Measurements from ENCODE around the gene BDNF.

Gene BDNF

DNA sequence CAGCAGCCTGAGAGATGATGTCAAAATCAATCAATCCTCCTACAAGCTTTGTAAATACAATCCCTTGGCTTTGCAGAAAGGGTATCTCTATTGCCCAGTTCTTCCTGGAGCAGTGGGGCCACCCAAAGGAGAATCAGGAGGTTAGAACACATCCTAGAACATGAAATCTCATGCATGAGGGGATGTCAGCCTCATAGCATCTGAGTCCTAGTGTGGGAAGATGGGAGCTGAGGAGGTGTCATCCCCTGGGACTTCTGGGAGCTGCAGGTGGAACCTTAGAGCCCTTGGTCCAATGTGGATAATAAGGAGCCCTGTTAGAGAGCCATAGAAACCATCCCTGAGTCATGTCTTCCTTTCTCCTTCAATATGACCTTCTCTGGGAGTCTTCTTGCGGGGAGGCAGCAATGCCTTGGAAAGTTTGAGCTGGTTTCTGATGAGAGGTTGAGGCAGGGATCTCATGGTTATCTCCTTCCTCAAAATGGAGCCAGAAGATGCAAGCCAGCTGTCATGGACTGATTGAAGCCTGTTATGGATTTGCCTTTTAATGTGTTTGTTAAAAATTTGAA, 74.8 kb downstream of the BDNF start:
- DNase-seq = no peak

DNA sequence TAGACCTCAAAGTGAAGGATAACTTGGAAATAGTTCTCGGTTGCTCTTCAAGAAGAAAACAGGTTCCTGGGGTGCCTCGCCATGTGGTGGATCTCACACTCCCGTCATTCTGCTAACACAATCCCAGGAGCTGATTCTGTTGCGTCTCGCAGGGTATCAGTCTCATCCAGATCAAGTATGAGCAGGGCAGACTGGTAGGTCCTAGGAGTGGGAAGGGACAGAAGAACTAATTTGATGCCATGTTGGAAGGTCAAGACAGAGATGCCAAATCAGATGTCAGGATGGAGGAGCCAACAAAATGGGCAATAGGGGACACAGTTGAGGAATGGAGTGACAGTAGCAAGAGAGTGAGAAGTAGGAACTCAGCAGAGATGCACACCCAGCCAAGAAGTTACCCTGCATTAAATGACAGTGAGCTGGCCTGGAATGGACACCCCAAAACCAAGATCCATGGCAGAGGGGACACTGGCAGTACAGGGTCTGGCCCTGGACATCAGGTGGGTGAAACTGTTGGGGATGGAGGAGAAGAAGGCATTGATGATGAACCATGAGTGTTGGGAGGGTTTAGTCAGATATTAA, 76.2 kb downstream of the BDNF start:
- DNase-seq = no peak

DNA sequence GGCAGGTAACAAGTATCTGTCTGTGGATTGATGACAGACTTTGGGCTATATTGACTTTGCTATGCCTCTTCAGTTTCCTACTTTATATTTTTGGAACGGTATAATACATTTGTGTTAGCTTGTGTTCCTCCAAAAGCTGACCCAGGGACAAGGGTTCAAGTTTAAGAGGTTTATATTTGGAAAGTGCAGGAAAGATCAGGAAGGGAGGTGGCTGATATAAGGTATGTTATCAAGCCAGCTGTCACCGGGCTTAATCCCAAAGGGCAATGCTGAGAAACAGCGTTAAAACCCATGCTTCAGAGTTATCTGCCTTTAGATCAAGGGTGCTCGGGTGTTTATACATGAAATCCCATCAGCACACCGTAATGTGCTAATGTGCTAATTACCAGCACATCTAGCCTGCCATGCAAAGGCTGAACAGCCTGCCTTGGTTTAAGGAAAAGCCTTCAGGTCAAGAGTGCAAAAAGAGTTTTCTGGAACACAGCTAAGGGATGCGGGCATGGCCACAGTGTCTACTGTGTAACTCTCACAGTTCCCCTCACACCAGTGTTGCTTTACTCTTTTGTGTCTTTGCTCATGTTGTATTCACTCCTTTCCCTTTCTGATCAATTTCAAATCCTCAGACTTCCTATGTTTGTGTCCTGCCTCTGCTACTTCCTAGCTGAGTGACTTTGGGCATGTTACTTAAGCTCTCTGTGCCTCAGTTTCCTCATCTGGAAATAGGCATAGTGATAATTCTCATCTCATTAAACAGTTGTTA, 77.5 kb downstream of the BDNF start:
- DNase-seq = no peak

DNA sequence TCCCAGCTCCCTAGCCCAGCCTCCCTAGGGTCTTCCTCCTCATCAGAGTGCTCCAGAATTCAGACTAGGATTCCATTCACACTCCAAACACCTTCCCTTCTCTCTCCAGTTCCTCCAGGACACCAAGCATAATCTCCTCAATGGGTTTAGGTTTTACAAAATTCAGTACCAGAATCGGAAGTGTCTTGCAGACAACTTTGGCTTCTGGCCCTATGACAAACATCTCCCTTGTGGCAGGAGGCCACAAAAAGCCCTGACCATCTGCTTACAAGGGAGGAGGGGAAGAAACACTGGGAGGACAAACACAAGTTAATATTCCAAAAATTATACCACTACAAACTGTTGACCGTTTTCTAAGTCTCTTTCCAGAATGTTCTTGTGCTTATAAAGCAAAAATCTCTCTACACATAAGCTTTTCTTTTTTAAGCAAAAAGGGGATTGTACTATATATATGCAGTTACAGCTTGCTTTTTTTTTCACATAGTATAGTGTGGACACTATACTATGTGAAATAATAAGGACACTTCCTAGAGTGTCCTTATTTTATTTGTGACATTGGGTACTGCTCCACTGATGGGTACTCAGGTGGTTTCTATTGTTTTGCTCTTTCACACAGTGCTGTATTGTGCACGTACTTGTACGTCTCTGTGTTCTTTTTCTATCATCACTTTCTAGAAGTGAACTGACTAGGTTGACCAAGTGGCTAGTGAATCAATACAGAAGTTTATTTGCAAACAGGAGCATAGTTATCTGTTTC, 78.7 kb downstream of the BDNF start:
- DNase-seq = no peak

DNA sequence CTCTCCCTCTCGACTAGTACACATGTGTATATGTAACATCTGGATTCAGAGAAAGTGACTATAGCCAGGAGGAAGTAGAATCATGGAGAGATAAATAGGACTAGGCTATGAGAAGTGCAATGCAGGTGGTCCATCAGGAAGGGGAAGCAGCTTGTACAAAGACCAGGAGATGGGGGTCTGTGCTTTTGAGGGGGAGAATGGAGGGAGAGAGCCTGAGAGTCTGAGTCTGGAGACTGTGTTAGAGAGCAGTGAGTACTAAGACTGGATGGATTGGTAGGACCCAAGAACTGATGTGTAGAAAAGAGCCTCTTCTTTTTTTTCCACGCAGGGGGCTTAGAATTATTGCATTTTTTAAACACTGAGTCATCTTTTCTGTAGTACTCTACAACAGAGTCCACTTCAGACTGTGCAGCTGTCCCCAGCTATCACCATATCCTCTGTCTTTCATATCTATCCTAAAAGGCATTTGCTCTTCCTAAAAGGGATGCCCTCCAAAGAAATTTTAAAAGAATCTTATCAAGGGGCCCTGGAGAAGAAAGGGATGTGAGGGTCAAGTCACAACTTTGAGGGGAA, 80.4 kb downstream of the BDNF start:
- no peak for DNase-seq

DNA sequence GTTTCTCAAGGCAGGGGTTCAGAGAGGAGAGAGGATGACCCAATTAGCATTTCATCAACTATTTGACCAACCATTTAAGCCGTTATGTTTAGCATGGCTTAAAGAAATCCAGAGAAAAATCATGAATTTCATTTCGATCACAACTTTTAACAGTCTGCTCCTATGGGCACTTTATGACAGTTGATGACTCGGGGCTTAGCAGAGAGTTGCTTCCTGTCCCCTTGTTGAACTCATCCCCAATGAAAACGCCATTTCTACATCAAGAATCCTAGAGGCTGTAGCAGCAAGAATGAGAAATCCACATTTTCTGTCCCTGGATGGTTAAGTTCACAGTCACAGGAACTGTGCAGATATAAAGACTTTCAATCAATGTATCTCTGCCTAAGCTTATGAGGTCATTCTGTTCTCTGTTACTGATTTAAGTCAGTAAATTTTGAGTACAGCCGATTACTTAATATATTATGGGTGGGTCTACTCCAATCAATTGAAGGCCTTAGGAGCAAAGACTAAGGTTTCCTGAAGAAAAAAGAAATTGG, 81.1 kb downstream of the BDNF start:
- DNase-seq = no peak

DNA sequence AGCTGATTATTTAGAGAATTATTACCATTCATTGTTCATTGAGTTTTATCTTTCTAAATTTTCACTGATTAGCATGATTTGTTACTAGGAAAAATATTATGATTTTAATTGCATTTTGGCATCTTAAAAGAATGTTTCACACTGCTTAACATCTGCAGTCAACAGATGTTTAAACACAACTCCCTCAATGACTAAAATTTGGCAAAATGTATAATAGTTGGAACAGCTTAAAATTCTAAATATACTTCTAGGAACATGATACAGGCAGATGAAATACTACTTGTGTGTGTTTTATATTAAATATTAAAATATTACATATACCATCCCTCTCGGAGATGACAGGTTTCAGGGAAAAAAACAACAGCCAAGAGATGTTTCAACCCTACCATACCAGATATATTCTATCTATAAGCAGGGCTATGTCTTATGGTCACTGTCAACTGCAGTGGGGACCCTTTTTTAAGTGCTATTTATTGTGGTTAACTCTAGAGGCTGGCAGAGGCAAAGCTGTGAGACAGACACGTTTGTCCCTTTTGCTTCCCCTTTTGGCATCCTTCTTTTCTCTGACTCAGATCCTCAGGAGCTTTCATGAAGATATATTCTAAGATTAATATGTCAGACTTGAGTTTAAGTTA, 81.9 kb downstream of the BDNF start:
- no peak for DNase-seq

DNA sequence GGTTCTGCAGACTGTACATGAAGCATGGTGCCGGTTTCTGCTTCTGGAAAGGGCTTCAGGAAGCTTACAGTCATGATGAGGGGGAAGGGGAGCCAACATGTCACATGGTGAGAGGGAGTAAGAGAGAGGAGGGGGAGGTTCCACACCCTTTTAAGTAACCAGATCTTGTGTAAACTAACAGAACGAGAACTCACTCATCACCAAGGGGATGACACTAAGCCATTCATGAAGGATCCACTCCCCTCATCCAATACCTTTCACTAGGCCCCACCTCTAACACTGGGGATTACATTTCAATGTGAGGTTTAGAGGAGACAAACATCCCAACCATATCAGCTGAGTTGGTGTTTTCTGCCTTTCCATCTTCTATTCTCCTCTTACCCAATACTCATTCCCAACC, 83.5 kb downstream of the BDNF start:
- no peak for DNase-seq

DNA sequence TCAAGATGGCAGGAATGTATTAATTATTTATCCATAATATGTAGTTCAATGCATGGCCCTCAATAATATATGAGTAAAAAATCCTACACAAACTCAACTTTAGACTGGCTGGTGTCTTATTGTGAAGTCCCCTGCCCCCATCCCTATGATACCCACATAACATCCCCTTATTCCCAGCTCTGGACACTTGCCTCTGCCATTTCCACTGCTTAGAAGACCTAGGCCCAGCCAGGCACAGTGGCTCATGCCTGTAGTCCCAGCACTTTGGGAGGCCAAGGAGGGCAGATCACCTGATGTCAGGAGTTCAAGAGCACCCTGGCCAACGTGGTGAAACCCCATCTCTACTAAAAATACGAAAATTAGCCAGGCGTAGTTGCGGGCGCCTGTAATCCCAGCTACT, 84.4 kb downstream of the BDNF start:
- no peak for DNase-seq

DNA sequence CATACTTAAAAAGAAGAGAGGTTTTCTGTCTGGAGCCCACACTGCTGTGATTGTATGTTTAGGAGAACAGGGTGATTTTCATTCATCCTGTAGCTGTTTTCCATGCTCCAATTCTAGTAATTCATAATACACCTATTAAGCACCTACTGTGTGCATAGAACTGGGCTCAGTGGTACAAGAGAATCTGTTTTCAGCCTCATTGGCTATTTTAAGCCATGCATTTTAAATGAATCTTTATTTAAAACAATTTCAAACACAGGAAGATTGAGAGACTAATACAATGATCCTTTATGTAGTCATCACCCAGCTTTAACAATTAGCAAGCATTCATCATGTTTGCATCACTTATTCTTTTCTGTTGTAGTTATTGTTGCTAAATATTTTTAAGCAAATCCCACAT, 86.2 kb downstream of the BDNF start:
- no peak for DNase-seq

DNA sequence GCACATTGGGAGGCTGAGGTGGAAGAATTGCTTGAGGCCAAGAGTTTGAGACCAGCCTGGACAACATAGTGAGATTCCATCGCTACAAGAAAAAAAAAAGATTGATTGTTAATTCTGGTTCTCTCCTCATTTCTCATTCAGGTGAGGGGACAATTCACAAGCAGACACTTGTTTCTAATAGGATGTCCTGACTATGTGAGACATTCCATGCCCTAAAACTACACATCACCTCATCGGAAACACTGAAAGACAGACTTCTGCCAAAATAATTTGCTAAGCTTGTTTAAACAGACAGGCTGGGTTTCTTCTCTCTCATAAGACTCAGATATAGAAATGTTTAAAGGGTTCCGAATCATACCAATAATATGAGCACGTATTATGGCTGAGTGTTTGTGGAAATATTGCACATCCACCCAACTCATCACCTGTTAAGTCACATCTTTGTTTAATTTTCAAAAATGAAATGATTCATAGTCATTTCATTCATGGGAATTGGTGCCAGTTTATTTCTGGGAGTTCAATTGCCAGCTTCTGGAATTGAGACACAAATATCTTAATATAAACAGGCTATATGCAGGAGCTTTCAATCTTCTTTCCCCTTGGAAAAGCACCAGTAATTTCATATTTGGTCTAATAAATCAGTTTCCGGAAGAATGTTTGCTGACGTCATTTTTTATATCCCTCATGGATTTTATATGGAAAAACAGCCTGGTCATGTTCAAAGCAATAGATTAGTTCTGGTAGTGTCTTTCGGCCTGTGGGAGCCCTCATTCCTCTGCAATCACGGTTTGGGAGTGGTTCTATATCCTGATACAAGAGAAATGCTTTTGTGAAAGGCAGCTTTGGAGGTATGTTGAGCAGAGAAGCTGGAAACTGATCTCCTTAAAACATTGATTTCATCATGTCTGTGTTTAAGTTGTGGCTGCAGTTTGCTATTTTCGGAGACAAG, 87.0 kb downstream of the BDNF start:
- no peak for DNase-seq

DNA sequence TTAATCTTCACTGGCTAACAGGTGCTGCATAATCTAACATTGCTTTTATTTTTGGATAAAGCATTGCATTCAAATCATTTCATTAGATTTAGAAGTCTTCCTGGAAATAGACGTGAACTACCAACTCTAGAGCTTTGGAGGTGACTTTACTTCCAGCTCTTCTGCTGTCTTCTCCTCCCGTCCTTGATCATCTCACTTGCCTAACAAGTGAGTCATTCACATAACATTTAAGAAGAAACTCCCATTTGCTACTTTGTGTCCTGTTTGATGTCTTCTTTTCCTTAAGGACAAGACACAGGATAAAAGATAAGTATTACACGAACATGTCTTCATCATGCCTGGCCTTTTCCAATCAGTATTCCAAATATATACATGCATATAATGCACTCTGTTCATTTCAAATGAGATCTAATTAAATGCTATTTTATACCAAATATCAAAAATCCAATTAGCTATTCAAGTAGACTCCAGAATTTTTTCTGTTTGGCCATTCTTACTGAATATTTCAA, 88.3 kb downstream of the BDNF start:
- DNase-seq = no peak

DNA sequence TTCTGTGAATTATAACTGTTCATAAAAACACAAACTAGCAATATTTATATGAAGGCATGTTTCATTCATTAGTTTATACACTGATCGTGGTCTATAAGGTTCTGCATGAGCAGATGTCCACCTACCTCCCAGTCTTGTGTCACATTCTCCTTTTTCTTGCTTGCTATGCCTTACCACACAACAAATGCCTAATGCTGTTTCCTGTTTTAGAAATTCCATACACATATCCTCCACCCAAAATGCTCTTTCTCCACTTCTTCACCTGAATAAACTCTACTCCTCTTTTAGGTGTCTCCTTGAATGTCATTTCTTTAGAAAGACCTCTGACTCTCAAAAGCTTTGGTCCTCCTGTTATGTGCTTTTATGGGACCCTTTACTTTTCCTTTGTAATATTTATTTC, 88.9 kb downstream of the BDNF start:
- DNase-seq = no peak

DNA sequence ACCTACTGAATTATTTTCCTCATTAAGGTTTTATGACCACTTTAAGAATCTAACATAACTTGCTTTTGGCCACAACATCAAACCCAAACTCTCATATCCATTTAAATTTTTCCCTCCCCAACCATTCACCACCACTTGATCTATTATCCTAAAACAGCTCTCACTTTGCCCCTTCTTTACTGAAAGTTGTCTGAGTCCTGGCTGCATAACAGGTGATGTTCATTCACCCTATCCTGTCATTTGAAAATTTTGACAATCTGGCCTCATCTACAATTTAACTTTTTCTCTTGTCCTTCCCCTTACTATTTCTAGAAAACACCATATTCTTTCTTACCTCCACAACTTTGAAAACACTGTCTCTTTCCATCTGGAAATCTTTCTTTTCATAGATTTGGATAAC, 89.3 kb downstream of the BDNF start:
- DNase-seq = no peak

DNA sequence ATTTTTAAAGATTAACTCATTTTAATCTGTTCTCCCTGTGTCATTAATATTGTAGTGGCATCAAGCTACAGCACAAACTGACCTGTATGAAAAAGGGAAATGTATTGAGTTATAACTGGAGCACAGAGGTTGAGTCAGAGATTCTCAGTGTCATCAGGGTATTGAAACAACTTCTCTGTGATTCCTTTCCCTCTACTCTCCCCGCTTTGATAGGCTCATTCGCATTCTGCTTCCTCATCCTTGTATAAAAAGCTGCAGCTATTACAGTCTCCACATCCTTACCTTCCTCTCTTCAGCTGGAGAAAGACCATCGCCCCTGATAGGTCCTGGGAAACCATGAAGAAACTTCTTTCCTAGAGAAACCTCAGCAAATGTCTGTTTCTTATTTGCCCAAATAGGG, 90.0 kb downstream of the BDNF start:
- no peak for DNase-seq

DNA sequence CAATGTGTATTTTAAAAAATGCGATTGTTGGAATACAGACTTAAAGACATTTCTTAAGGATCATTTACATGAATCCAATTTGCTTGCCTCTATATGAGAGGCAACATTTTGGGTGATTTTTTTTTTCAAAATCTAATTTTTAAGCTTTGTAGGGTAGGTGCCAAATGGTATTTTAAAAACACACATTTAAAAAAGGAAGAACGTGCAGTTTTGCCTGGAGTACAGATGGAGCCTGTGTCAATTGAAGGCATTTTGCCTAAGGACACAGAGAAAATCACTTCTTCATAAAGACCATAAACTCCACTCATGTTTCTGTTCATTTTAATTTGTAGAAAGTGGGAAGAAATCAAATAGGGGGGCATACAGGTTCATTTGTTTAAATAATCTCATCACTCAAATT, 91.3 kb downstream of the BDNF start:
- DNase-seq = no peak

DNA sequence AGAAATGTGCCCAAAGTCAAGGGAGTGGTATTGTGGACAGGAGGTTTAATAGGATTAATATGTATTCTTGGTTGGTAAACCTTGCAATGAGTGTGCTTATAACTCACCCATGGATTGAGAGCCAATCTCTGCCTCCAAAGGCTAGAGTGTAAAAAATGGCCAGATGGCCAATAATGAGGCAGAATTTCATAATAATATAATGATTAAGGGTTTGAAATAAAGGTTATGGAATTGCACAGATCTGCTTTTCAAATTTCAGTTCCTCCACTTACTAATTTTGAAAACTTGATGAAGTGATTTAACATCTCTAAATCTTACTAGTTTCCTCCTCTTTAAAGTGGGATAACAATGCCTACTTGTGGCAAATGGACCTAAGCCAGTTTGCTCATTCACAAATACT, 94.8 kb downstream of the BDNF start:
- no peak for DNase-seq

Measured in activated CD4-positive, alpha-beta T cell treated with anti-CD3 and anti-CD28 coated beads, Interleukin-2, amount 50 U/mL, for 4 hours (primary cell).